Glomerular endothelial cell (primary cell): ENCODE results near the gene ULK2. TPM values are rescaled to one million over a fixed set of nuclear protein-coding genes. Genes with fewer than 3 reads are reported as not detected.
"Not testable (repeated sequence)": the region's sequence is repeated elsewhere in the genome, so short reads cannot be mapped to it uniquely, and the experiment has no call there.

Source experiments
- DNase-seq: peaks from one replicate; pipeline ENCODE4 v3.0.0-alpha.2; 2011; ENCODE audit warnings: low read depth, low spot score; ENCODE audit errors: extremely low read depth
- total RNA-seq: library from RNA; depleted of rRNA; stranded (reverse); fragments of >200 nt; gene quantifications from 2 replicates; pipeline ENCODE4 v1.2.3, GENCODE V29; 2015

The ULK2 gene
- total RNA-seq, 1 donor from 2014 or later: 17.0 TPM

DNA sequence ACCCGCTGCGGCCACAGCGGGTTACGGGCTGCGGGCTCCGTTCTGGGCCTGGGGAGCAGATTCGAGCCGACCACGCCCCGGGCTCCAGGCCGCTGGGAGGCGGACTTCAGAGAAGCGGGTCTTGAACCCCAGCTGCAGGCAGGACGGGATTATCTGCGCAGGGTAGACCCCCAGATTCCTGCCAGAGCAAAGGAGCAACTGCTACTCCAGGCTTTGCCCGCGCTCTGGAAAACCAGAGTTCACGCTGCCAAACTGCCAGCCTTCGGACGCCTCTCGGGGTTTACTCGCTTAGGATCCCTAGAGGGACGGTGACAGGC lies 301 bp upstream of the ULK2 start:
- no peak for DNase-seq

DNA sequence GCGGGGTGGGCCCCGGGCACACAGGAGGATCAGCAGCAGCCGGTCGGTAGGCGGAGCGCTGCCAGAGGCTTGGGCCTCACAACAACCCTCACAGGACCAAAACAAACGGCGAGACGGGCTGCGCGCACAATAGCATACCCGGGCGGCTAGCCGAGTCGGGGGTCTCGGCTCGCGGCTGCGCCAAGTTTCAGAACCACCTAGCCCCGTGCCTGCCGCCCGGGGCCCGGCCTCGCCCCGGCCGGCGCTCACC lies 732 bp downstream of the ULK2 start:
- DNase-seq: no peak

DNA sequence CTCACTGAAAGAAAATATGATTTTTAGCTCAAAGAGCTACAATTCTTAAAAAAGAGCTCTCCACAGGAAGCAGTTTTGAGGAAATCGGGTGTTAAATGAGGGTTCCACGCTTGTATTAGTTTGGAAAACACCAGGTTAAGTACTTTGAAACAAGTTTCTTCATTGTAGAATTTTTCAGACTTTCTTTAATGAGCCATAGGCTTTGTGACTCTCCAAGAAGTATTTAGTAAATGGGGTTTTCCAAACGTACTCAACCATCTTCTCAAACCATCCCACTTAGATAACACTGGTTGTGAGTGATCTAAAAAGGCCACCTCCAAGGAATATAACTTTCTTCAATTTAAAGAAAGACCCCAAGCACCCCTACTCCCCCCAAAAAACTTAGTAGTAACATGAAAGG lies 2.7 kb downstream of the ULK2 start:
- DNase-seq: no peak

DNA sequence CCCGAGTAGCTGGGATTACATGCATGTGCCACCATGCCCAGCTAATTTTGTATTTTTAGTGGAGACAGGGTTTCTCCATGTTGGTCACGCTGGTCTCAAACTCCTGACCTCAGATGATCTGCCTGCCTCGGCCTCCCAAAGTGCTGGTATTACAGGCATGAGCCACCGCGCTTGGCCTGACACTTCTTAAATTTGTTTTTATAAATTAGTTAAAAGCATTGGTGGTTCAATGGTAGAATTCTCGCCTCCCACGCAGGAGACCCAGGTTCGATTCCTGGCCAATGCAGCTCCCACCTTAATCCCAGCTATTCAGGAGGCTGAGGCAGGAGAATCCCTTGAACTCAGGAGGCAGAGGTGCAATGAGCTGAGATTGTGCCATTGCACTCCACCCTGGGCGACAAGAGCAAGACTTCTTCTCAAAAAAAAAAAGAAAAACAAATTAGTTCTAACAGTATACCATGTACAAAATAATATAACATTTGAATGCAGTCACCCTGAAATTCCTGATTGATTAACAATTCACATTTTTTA lies 7.0 kb downstream of the ULK2 start:
- DNase-seq: not testable (repeated sequence)

DNA sequence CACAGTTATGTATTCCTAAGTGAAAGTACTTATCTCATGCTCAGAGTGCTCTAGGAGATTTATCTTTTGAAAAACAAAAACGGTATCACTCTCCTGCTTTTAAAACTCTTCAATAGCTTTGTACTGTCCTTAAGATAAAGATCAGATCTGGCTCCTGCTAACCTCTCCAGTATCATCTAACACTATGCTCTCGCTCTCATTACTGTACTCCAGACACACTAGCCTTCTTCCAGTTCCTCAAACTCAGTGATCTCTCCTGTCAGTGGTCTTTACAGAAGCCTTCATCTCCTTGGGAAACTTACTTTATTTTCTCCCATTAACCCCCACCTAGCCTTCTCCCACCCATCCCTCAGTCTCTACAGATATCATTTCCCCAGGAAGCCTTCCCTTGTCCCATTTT lies 10.1 kb downstream of the ULK2 start:
- no peak for DNase-seq

DNA sequence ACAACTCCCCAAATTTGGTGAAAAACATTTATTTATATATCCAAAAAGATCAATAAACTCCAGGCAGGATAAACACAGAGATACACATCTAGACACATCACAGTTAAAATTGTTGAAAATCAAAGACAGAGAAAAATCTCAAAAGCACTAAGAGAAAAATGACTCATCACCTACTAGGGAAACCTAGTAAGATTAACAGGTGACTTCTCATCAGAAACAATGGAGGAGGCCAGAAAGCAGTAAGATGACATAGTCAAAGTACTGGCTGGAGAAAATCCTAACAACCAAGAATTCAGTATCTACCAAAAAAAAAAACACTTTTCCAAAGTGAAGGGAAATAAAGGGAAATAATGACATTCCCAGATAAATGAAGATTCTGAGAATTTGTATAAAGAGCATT lies 33.8 kb downstream of the ULK2 start:
- DNase-seq: no peak

DNA sequence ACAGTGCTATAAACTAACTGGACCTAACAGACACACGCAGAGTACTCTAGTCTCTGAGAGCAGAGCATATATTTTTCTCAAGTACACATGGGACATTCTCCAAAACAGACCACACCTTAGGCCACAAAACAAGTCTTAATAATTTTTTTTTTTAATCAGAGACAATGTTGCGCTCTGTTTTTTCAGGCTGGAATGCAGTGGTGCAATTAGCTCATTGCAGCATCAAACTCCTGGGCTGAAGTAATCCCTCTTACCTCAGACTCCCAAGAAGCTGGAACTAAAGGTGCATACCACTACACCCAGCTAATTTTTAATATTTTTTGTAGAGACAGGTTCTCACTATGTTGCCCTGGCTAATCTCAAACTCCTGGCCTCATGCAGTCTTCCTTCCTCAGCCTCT lies 37.7 kb downstream of the ULK2 start:
- no peak for DNase-seq

DNA sequence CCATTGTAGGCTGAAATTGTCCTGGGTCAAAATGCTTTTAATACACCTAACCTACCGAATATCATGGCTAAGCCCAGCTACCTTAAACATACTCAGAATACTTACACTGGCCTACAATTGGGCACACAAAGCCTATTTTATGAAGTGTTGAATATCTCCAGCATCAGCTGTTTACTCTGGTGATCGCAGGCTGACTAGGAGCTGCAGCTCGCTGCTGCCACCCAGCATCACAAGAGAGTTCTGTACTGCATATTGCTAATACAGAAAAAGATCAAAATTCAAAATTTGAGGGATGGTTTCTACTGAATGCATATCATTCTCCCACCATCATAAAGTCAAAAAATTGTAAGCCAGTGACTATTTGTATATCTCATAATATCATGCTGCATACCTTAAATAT lies 55.3 kb downstream of the ULK2 start:
- no peak for DNase-seq

DNA sequence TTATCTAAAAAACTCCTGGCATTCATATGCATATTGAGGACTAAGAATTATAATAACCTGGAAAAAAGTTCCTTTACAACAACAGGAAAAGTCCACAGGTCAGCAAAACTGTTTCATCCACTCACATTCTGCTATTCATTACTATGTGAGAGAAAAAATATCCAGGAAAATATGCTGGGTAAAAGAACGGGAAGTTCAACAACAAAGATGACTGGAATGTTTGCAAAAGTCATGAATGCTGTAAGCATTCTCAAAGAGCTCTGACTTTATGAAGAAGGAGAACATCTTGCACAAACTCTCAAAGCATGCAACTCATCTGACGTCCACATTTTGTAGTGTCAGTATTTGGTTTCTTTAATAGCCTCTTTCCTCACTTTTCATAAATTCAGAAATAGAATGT lies 62.7 kb downstream of the ULK2 start:
- DNase-seq: no peak

DNA sequence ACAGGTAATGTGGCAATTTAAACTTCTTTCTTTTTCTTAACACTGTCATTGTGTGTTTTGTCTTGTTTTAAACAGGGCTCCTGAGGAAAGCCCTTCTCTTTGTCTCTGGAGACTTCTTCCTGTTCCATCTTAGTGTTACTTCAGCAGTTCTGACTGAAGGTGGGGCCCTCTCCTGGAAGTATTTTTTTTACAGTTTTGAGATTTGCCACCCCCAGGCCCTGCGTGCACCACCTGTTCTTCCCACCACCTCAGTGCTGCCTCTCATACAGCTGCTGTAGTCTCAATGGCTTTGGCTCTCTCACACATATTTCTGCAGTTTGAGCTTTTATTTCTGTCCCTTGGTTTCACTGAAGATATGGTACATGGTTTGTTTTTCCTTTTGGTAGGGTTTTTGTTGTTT lies 67.2 kb downstream of the ULK2 start:
- no peak for DNase-seq

DNA sequence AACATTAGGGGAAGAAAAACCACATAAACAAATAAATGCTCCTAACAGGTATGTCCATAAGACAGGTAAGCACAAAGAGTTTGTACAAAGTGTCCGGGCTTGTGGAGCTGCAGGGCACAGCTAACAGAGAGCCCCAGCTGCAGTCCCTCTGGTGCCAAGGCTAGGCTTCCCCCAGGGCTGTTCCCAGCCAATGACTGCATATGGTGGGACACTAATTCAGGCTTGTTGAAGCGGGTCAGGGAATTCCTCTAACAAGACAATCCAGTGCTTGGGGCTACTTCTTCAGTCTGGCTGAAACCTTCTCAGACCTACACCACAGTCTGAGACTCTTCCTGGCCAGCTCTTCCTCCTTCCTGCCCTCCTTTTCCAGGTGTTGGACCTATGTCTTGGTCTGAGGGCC lies 67.9 kb downstream of the ULK2 start:
- no peak for DNase-seq

DNA sequence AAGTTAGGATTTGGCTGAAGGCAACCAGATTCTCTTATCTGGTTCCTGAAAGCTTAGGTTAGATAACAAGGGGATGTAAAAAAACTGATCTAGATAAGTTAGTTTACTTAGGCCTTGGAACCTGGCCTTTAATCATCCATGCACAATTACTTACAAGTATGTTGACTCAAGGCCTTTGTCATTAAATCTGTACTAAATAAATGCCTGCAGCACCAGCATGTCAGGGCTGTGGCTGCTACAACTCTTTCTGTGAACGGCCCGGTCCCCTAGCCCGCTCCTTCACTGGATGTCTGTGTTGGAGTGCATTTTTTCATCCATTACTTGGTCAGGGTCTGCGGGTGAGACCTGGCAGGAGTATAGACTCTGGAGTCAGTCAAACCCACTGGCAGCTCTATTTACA lies 71.3 kb downstream of the ULK2 start:
- DNase-seq: no peak

DNA sequence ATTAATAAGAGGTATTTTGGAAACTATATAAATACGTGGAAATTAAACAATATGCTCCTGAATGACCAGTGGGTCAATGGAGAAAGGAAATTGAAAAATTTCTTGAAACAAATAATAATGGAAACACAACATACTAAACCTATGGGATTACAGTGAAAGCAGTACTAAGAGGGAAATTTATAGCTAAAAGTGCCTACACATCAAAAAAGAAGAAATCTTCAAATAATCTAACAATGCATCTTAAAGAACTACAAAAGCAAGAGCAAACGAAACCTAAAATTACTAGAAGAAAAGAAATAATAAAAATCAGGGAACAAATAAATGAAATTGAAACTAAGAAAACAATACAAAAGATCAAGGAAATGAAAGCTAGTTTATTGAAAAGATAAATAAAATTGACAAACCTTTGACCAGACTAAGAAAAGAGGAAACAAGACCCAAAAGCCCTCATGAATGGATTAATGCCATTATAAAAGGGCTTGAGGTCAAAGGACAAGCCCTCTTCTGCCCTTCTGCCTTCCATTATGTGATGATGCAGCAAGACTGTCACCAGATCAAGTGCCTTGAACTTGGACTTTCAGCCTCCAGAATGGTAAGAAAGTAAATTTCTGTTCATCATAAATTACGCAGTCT lies 75.7 kb downstream of the ULK2 start:
- no peak for DNase-seq

DNA sequence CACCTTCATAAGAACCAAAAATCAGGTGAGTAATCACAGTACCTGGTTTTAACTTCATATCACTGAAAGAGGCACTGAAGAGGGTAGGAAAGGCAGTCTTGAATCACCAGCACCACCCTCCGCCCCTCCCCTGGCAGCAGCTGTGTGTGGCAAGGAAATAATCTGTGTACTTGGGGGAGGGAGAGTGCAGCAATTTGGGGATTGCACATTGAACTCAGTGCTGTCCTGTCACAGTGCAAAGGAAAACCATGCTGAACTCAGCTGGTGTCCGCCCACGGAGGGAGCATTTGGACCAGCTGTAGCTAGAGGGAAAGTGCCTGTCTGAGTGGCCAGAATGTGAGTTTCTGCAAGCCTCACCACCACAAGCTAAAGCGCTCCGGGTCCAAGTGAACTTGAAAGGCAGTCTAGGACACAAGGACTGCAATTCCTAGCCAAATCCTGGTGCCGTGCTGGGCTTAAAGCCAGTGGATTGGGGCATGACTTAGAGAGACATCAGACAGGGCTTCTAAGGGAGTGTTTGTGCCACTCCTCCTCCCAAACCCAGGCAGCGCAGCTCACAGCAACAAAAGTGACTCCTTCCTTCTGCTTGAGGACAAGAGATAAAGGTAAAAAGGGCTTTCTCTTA lies 79.9 kb downstream of the ULK2 start:
- DNase-seq: no peak

DNA sequence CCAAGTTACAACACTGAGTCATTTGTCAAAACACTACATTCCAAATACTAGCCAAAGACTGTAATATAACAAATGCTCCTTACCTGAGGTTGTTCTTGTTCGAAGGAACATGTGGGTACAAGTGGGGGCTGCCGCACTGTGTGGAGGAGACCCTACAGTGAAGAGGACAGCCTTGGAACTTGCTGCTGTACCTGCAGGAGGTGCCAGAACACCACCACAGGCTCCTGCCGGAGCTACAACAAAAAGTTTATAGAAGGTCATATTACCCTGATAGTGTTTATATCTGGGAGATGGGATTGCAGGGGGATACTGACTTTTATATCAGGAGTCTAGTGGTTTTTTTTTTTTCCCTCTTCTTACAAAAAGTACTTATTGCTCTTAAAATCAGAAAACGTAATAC lies 81.9 kb downstream of the ULK2 start:
- no peak for DNase-seq

DNA sequence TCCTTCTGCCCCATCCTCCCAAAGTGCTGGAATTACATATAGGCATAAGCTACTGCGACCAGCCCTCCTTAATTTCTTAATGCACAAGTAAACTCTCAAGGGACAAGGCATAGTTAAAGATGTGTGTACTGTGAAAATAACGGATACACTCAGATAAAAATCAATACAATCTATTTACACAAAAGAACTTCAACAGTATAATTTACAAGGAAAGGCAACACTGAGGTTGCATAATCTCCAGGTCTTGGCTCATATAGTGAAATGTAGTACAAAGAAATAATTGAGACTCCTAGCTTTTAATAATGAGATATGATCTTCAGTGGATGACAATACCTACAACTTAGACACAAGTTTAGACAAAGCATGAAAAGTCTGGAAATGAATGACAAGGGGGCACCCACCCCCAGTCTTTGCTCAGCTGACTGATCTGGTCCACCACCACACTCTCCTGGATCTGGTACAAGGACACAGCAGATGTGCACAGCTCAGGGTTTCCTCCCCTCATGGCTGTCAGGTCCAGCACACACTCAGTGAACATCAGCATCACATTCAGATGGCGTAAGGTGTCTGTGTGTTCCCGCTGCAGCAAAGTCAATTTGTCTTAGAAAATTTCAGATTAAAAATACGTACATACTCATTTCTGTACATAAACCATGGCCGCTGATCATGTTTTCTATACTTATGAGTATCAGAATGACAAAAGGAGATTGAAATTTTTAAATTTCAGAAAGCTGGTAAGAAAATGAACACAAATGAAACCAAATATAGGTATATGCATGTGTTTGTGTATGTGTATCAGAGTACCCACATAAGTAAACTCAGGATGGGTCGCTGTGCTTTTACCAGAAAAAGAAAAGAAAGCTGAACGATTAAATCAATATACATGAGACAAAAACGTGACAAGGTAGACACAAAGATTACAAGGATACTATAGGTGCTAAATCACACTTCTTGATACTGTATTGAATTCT lies 86.0 kb downstream of the ULK2 start:
- no peak for DNase-seq

DNA sequence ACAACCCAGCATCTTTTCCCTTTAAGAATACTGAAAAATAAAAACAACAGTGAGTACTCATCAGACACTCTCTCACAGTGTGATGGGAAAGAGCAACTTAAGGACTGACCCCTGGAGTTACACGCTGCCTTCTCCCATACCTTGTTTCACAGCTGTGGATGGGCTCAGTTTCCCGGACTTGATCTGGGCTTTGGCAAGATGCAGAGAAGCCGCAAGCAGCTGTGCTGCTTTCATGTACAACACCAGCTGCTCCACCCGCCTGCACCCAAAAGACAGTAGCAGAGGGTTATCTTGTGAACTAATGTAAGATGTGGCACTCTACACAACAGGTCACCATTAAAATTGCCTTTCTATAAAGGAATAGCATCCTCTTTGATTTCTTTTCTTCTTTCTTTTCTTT lies 86.9 kb downstream of the ULK2 start:
- DNase-seq: no peak

DNA sequence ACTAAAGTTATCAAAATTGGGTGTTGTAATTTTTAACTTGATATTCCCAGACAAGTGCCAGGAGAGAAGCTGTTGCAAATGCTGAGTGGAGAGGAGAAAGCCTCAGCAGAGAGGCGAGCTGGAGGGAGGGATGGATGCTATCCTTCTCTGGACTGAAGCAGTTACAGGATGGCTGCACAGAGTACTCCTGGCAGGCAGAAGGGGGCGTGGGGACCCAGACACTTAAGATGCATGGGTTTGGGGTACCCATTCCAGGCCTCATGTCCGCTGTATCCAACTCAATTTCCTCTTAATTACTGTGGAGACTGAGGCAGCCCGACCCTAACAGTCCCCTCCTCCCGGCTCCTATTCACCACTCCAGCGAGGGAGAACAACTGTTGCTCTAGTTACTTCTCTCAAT lies 94.2 kb downstream of the ULK2 start:
- no peak for DNase-seq

DNA sequence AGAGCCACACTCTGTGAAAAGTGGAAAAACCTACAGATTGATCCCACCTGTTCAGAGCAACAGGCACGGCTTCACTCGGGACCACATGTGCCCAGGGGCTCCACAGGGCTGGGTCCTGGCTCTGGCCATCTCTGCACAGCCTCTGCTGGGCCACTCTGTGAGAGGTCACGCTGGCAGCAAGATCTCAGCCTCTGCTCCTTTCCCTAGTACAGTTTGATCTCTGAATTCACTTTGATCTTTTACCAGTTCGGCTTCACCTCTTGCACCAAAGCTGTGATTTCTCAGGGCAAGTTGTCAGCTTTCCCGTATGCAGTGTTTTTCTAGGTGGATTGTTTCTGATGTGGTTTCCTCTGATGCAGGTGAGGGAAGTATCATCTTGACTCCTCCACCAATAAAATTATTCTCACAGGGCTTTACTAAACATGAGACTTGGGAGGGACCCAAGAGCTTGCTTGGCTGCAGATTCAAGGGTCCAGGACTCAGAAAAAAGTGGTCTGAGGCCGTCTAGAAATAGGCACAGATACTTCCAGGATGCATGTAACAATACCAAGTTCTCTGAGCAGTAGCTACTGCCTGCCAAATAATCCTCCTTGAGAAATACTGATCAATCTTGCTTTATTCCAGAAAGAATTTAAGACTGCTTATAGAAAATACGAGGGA lies 95.6 kb downstream of the ULK2 start:
- no peak for DNase-seq

DNA sequence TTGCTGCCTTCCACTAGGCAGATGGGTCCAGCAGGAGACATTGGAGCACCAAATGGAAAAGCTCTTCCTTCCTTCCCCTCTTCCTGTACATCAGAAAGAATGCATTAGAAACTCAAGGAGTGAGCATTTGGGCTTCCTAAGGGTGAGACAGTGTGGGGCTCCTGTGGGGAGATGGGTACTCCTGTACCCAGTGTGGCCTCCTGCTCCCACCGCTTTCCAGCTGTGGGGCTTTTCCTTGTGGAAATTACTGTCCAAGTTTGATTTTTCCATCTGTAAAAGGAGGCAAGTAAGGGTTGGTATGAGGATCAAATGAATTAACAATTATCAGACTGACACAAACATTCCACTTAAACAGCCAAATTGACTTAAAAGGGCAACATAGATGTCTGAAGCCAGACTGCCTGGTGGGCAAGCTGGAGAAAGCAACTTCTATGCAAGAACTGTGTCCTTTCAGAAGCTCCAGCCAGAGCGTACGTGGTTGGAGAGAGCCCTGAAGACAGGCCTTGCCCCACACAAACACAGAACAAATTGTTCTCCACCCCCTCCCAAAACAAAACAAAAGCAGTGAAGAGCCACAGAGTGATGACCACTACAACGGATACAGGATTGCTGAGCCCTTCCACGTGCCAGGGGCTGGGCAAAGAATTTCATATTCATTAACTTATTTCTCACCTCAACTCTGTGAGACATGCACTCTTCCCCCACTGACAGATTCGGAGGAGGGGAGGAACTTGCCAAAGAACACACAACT lies 96.6 kb downstream of the ULK2 start:
- no peak for DNase-seq
